GM23338 (cell line): Measurements from ENCODE around the gene ARMC5. TPM values are rescaled to one million over a fixed set of nuclear protein-coding genes. Genes with fewer than 3 reads are reported as not detected.

ENCODE experiments used
- ATAC-seq: fragments of 200-7000 bp; cut with Tn5 transposase; 3 replicates; pipeline ENCODE4 v1.9.1; 2020
- DNase-seq: peaks from one replicate; pipeline ENCODE4 v3.0.0-alpha.2; 2015; ENCODE audit warnings: low spot score
- H2AFZ ChIP-seq: fragments of 200-600 bp; sonication (generic); 2 replicates; pipeline ENCODE4 v1.8.0; 2016; ENCODE audit warnings: antibody characterized with exemption, mild to moderate bottlenecking, moderate library complexity
- H3F3A ChIP-seq: fragments of 200-600 bp; sonication (generic); replicated peaks from 2 replicates; pipeline ENCODE4 v1.8.0; 2017; ENCODE audit warnings: antibody characterized with exemption, mixed run types, low read depth
- H3K27ac ChIP-seq: fragments of 200-600 bp; sonication (generic); 2 replicates; pipeline ENCODE4 v1.6.1; 2016; ENCODE audit warnings: low read depth
- H3K27me3 ChIP-seq: fragments of 200-600 bp; sonication (generic); 2 replicates; pipeline ENCODE4 v1.8.0; 2016; ENCODE audit warnings: mild to moderate bottlenecking, mixed run types, moderate library complexity; ENCODE audit not compliant: insufficient read depth
- H3K36me3 ChIP-seq: fragments of 200-600 bp; sonication (generic); 2 replicates; pipeline ENCODE4 v1.8.0; 2016; ENCODE audit warnings: mild to moderate bottlenecking; ENCODE audit not compliant: insufficient read depth
- H3K4me1 ChIP-seq: fragments of 200-600 bp; sonication (generic); 2 replicates; pipeline ENCODE4 v1.8.0; 2016; ENCODE audit warnings: mild to moderate bottlenecking, moderate library complexity; ENCODE audit not compliant: insufficient read depth
- H3K4me2 ChIP-seq: fragments of 200-600 bp; sonication (generic); 2 replicates; pipeline ENCODE4 v1.7.1; 2017; ENCODE audit warnings: mixed run types
- H3K4me3 ChIP-seq: fragments of 200-600 bp; sonication (generic); 2 replicates; pipeline ENCODE4 v1.6.1; 2016; ENCODE audit warnings: mixed run types
- H3K79me2 ChIP-seq: fragments of 200-600 bp; sonication (generic); replicated peaks from 2 replicates; pipeline ENCODE4 v1.8.0; 2017; ENCODE audit warnings: mild to moderate bottlenecking; ENCODE audit not compliant: insufficient read depth
- H3K9me2 ChIP-seq: fragments of 200-600 bp; sonication (generic); 2 replicates; pipeline ENCODE4 v1.8.0; 2017; ENCODE audit not compliant: insufficient read depth
- H4K20me1 ChIP-seq: fragments of 200-600 bp; sonication (generic); replicated peaks from 2 replicates; pipeline ENCODE4 v1.8.0; 2017; ENCODE audit warnings: mild to moderate bottlenecking; ENCODE audit not compliant: insufficient read depth
- H3K27ac Mint-ChIP-seq: 2 replicates; pipeline ENCODE4 v1.8.0; 2020; ENCODE audit warnings: inconsistent platforms, mild to moderate bottlenecking, moderate library complexity, mixed read lengths
- H3K27me3 Mint-ChIP-seq: 3 replicates; pipeline ENCODE4 v1.8.0; 2022; ENCODE audit warnings: low read depth, mild to moderate bottlenecking, moderate library complexity, mixed read lengths, inconsistent platforms; ENCODE audit not compliant: insufficient read depth, poor library complexity
- H3K36me3 Mint-ChIP-seq: 3 replicates; pipeline ENCODE4 v1.8.0; 2021; ENCODE audit warnings: low read depth, mild to moderate bottlenecking, inconsistent platforms, moderate library complexity, mixed read lengths
- H3K4me1 Mint-ChIP-seq: 3 replicates; pipeline ENCODE4 v1.8.0; 2020; ENCODE audit warnings: mild to moderate bottlenecking, inconsistent platforms, mixed read lengths
- H3K4me3 Mint-ChIP-seq: 3 replicates; pipeline ENCODE4 v1.8.0; 2021; ENCODE audit warnings: moderate library complexity, mild to moderate bottlenecking, inconsistent platforms, mixed read lengths
- H3K9me3 Mint-ChIP-seq: 3 replicates; pipeline ENCODE4 v1.8.0; 2020; ENCODE audit warnings: moderate library complexity, mild to moderate bottlenecking, inconsistent platforms, mixed read lengths
- CREB1 ChIP-seq: fragments of 250-450 bp; sonication (Bioruptor Pico); IDR thresholded peaks from 2 replicates; pipeline ENCODE4 v1.5.0; 2020; ENCODE audit warnings: low read depth, mild to moderate bottlenecking, moderate library complexity
- ETS1 ChIP-seq: IDR thresholded peaks from 2 replicates; pipeline ENCODE4 v1.6.1; 2016; ENCODE audit warnings: antibody characterized with exemption
- EZH2 ChIP-seq: fragments of 200-600 bp; sonication (generic); IDR thresholded peaks from one replicate; pipeline ENCODE4 v1.8.0; 2017; ENCODE audit warnings: antibody characterized with exemption, mild to moderate bottlenecking, low read depth; ENCODE audit not compliant: unreplicated experiment
- EZH2phosphoT487 ChIP-seq: fragments of 200-600 bp; sonication (generic); IDR thresholded peaks from one replicate; pipeline ENCODE4 v1.8.1; 2018; ENCODE audit warnings: antibody characterized with exemption; ENCODE audit not compliant: unreplicated experiment
- JUNB ChIP-seq: IDR thresholded peaks from one replicate; pipeline ENCODE4 v1.6.1; 2016; ENCODE audit warnings: antibody characterized with exemption; ENCODE audit not compliant: unreplicated experiment
- NANOG ChIP-seq: IDR thresholded peaks from 2 replicates; pipeline ENCODE4 v1.6.1; 2016; ENCODE audit warnings: antibody characterized with exemption, borderline replicate concordance
- POLR2AphosphoS5 ChIP-seq: IDR thresholded peaks from 2 replicates; pipeline ENCODE4 v1.6.1; 2016; ENCODE audit warnings: antibody characterized with exemption, low read depth
- REST ChIP-seq: IDR thresholded peaks from one replicate; pipeline ENCODE4 v1.6.1; 2018; ENCODE audit warnings: antibody characterized with exemption; ENCODE audit not compliant: unreplicated experiment
- STAT1 ChIP-seq: IDR thresholded peaks from one replicate; pipeline ENCODE4 v1.6.1; 2016; ENCODE audit warnings: antibody characterized with exemption; ENCODE audit not compliant: unreplicated experiment
- ZNF114 ChIP-seq: fragments of 250-450 bp; sonication (Bioruptor Pico); IDR thresholded peaks from 2 replicates; pipeline ENCODE4 v1.5.0; 2020; ENCODE audit warnings: mild to moderate bottlenecking, moderate library complexity
- ZNF331 ChIP-seq: fragments of 250-450 bp; sonication (Bioruptor Pico); IDR thresholded peaks from 2 replicates; pipeline ENCODE4 v1.5.0; 2020; ENCODE audit warnings: low read depth, mild to moderate bottlenecking, moderate library complexity
- polyA plus RNA-seq: library from polyadenylated mRNA; unstranded; fragments of >200 nt; fragmentation: Nextera tagmentation; extraction: Ambion mirVana; gene quantifications from 2 replicates; pipeline ENCODE4 v1.2.1, GENCODE V29; 2016
- total RNA-seq: library from RNA; depleted of rRNA; stranded (reverse); fragments of >200 nt; shearing (Covaris generic); gene quantifications from 2 replicates; pipeline ENCODE4 v1.2.3, GENCODE V29; 2014

ARMC5 gene
- total and polyA plus RNA-seq, 2 experiments from 2014 or later = 5.9 to 11.3 TPM

- H3K4me3 ChIP-seq = peak overlapping the region; percentile 83
- DNase-seq = peak; percentile 48
Measured at GRCh38 chr16:31475946-31476302, 16.6 kb downstream of the ARMC5 start.

More at GRCh38 chr16:31475946-31476302, 16.6 kb downstream of the ARMC5 start:
- peak overlapping the region; percentile 86; the same call in 1 of the 2 replicates for H2AFZ ChIP-seq
- peak overlapping the region; percentile 98 for H3K4me2 ChIP-seq
- Mint-ChIP-seq H3K27me3 (peaks cover 67% of the 10 kb centered on the region), H3K27ac (no peak overlapping the region), H3K36me3 (peaks cover 8% of the 10 kb centered on the region), H3K9me3 (peaks cover 6% of the 10 kb centered on the region), H3K4me1 (peaks cover 18% of the 10 kb centered on the region; the same call in 2 of the 3 replicates), H3K4me3 (peak overlapping the region; percentile 74)
- H3K36me3 ChIP-seq = no peaks in the 10 kb centered on the region
- H3F3A ChIP-seq = peaks cover 8% of the 10 kb centered on the region; the same call in 1 of the 2 replicates
- no peaks in the 10 kb centered on the region for H4K20me1 ChIP-seq
- peak; percentile 0; the same call in 2 of the 3 replicates for ATAC-seq
- no peak for TF ChIP-seq JUNB
- TF ChIP-seq EZH2phosphoT487 = no peak
- TF ChIP-seq ZNF331 = no peak
- TF ChIP-seq STAT1 = no peak
- TF ChIP-seq REST = no peak
- no peak for TF ChIP-seq POLR2AphosphoS5
- TF ChIP-seq NANOG = no peak
- no peak for TF ChIP-seq ZNF114 (CRISPR knock-in tag)
- no peak for TF ChIP-seq EZH2
- TF ChIP-seq CREB1 (CRISPR knock-in tag) = no peak
- no peak for TF ChIP-seq ETS1
- H3K27me3 ChIP-seq = peaks cover 79% of the 10 kb centered on the region
- no peaks in the 10 kb centered on the region for H3K9me2 ChIP-seq
- no peak overlapping the region for H3K27ac ChIP-seq
- peaks cover 7% of the 10 kb centered on the region; the same call in 1 of the 2 replicates for H3K4me1 ChIP-seq
- no peaks in the 10 kb centered on the region for H3K79me2 ChIP-seq
